Neutrophil (primary cell): ENCODE measurements around the gene GRK4.

Source experiments
- H3K27ac ChIP-seq: fragments of 200-600 bp; sonication (generic); 2 replicates; pipeline ENCODE4 v1.5.1; 2016; ENCODE audit warnings: mild to moderate bottlenecking, moderate library complexity
- H3K27me3 ChIP-seq: fragments of 200-600 bp; sonication (generic); 2 replicates; pipeline ENCODE4 v1.6.0; 2016; ENCODE audit warnings: mild to moderate bottlenecking
- H3K36me3 ChIP-seq: fragments of 200-600 bp; sonication (generic); 2 replicates; pipeline ENCODE4 v1.5.1; 2017
- H3K4me1 ChIP-seq, 2 experiments: fragments of 200-600 bp in 1 of 2; sonication (generic) in 1 of 2; 1 replicate in 1 of 2; 2 replicates in 1 of 2; pipeline versions ENCODE4 v1.5.1 to v1.6.1; 2013 to 2016; ENCODE audit warnings: low read depth in 1 of 2, low read length in 1 of 2, mild to moderate bottlenecking in 1 of 2, moderate library complexity in 1 of 2; ENCODE audit not compliant: control insufficient read depth in 1 of 2, insufficient read depth in 1 of 2
- H3K4me3 ChIP-seq, 2 experiments: fragments of 200-600 bp in 1 of 2; sonication (generic) in 1 of 2; 1 replicate in 1 of 2; 2 replicates in 1 of 2; pipeline ENCODE4 v1.5.1; 2013 to 2016; ENCODE audit warnings: low read depth in 1 of 2, low read length in 1 of 2, mild to moderate bottlenecking in 1 of 2, moderate library complexity in 1 of 2
- H3K9me3 ChIP-seq: fragments of 200-600 bp; sonication (generic); 2 replicates; pipeline ENCODE4 v1.5.1; 2016
- TF ChIP-seq, protein P1 (sequence below): fragments of 200-600 bp; sonication (generic); IDR thresholded peaks from 2 replicates; pipeline ENCODE4 v1.5.1; 2016; ENCODE audit warnings: antibody characterized with exemption

Gene GRK4

GRCh38 chr4:2940267-2941137, 22.9 kb upstream of the GRK4 start:
- Histone ChIP-seq H3K27me3 (no peaks in the 10 kb centered on the region), H3K27ac (no peak overlapping the region), H3K4me1 (peaks cover 5 to 7% of the 10 kb centered on the region in 2 experiments), H3K9me3 (no peaks in the 10 kb centered on the region), H3K4me3 (no peak overlapping the region), H3K36me3 (peaks cover 53% of the 10 kb centered on the region)
- TF ChIP-seq, protein P1, sequence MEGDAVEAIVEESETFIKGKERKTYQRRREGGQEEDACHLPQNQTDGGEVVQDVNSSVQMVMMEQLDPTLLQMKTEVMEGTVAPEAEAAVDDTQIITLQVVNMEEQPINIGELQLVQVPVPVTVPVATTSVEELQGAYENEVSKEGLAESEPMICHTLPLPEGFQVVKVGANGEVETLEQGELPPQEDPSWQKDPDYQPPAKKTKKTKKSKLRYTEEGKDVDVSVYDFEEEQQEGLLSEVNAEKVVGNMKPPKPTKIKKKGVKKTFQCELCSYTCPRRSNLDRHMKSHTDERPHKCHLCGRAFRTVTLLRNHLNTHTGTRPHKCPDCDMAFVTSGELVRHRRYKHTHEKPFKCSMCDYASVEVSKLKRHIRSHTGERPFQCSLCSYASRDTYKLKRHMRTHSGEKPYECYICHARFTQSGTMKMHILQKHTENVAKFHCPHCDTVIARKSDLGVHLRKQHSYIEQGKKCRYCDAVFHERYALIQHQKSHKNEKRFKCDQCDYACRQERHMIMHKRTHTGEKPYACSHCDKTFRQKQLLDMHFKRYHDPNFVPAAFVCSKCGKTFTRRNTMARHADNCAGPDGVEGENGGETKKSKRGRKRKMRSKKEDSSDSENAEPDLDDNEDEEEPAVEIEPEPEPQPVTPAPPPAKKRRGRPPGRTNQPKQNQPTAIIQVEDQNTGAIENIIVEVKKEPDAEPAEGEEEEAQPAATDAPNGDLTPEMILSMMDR, result no peak

- TF ChIP-seq, protein P1, result no peak
- peaks cover 60% of the 10 kb centered on the region for H3K36me3 ChIP-seq
- no peaks in the 10 kb centered on the region for H3K4me1 ChIP-seq
- no peak overlapping the region for H3K4me3 ChIP-seq
- no peaks in the 10 kb centered on the region for H3K27me3 ChIP-seq
- H3K9me3 ChIP-seq, result no peaks in the 10 kb centered on the region
- H3K27ac ChIP-seq, result no peak overlapping the region
Measured at GRCh38 chr4:2941138-2942036, 22.0 kb upstream of the GRK4 start.

- TF ChIP-seq, protein P1, result no peak
- H3K36me3 ChIP-seq, result peaks cover 67% of the 10 kb centered on the region
- no peak overlapping the region for H3K4me3 ChIP-seq
- no peaks in the 10 kb centered on the region for H3K9me3 ChIP-seq
- no peak overlapping the region for H3K27ac ChIP-seq
- H3K4me1 ChIP-seq, result no peaks in the 10 kb centered on the region
- no peaks in the 10 kb centered on the region for H3K27me3 ChIP-seq
Measured at GRCh38 chr4:2942037-2942531, 21.3 kb upstream of the GRK4 start.

GRCh38 chr4:2942532-2943363, 20.6 kb upstream of the GRK4 start:
- Histone ChIP-seq H3K27me3 (no peaks in the 10 kb centered on the region), H3K36me3 (peaks cover 70% of the 10 kb centered on the region), H3K4me3 (no peak overlapping the region), H3K9me3 (no peaks in the 10 kb centered on the region), H3K4me1 (no peaks in the 10 kb centered on the region), H3K27ac (no peak overlapping the region)
- TF ChIP-seq, protein P1, result no peak
